Ectodermal cell (in vitro differentiated cells): ENCODE results near the gene ITSN1.

Experiments
- H3K27ac ChIP-seq: 2 replicates; pipeline ENCODE4 v1.7.0; 2013; ENCODE audit warnings: mild to moderate bottlenecking, low read depth, low read length; ENCODE audit not compliant: insufficient read depth, poor library complexity, severe bottlenecking
- H3K27me3 ChIP-seq: 2 replicates; pipeline ENCODE4 v1.7.0; 2013; ENCODE audit warnings: mild to moderate bottlenecking, low read length; ENCODE audit not compliant: insufficient read depth, control insufficient read depth, poor library complexity, severe bottlenecking
- H3K36me3 ChIP-seq: one replicate; pipeline ENCODE4 v1.7.0; 2013; ENCODE audit warnings: low read length; ENCODE audit not compliant: control insufficient read depth, insufficient read depth
- H3K4me1 ChIP-seq: one replicate; pipeline ENCODE4 v1.7.0; 2013; ENCODE audit warnings: low read length; ENCODE audit not compliant: control insufficient read depth, insufficient read depth
- H3K4me3 ChIP-seq: 2 replicates; pipeline ENCODE4 v1.7.0; 2013; ENCODE audit warnings: low read depth, low read length, control low read depth; ENCODE audit not compliant: insufficient read depth
- H3K9me3 ChIP-seq: 2 replicates; pipeline ENCODE4 v1.7.0; 2013; ENCODE audit warnings: mild to moderate bottlenecking, low read length, moderate library complexity; ENCODE audit not compliant: control insufficient read depth
- WGBS, 2 experiments: methylation state at CpG; one replicate each; pipeline ENCODE4 v1.1.7; 2013; ENCODE audit warnings: missing lambda C conversion rate in 2 of 2; 5-methylcytosine and 5-hydroxymethylcytosine counted together

Gene ITSN1

DNA sequence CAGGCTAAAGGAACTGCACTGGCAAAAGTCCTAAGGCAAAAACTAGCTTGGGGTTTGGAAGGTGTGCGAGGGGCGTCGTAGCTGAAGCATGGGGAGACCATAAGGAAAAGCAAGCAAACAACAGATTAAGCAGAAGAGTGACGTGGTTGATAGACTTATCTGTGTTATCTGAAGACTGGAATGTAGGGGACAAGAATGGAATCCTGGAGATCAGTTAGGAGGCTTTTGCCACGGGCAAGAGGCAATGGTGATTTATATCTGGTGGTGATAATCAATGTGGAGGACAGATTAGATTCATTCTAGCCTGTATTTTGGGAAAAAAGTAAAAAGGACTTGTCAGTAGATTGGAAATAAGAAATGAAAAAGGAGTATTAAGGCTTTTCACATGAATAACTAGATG lies 97.4 kb downstream of the ITSN1 start:
- H3K27me3 ChIP-seq = no peaks in the 10 kb centered on the region
- no peak overlapping the region for H3K27ac ChIP-seq
- 94 to 95% methylated on average over 5 of the region's 5 CpGs for WGBS, 2 experiments
- H3K36me3 ChIP-seq = peaks cover 6% of the 10 kb centered on the region
- H3K9me3 ChIP-seq = no peaks in the 10 kb centered on the region
- no peak overlapping the region for H3K4me3 ChIP-seq
- H3K4me1 ChIP-seq = no peaks in the 10 kb centered on the region

DNA sequence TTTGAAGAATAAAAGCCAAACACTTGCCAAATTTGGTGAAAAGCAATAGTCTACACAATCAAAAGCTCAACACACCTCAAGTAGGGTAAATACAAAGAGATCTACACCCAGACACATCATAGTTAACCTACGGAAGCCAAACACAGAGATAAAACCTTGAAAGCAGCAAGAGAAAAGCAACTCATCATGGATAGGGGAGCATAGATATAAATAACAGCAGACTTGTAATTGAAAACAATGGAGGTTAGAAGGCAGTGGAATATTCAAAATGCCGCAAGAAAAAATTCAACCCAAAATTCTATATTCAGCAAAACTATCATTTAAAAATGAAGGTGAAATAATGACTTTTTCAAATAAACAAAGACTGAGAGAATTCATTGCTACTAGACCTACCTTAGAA lies 105.1 kb downstream of the ITSN1 start:
- WGBS, 2 experiments = 100% methylated on average over 1 of the region's 2 CpGs; no CpG with 5 or more reads in 1 of the 2 experiments
- Histone ChIP-seq H3K27ac (no peak overlapping the region), H3K36me3 (peaks cover 17% of the 10 kb centered on the region), H3K4me3 (no peak overlapping the region), H3K9me3 (no peaks in the 10 kb centered on the region), H3K4me1 (no peaks in the 10 kb centered on the region), H3K27me3 (no peaks in the 10 kb centered on the region)

DNA sequence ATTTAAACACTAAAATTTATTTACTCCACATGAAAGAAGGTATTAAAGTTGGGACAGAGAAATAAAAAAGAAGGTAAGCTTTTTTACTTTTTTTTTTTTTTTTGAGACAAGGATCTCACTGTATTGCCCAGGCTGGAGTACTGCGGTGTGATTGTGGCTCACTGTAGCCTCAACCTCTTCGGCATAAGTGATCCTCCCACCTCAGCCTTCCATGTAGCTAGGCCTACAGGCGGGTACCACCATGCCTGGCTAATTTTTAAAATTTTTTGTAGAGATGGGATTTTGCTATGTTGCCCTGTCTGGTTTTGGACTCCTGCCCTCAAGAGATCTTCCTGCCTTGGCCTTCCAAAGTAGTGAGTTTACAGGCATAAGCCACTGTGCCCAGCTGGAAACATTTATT lies 106.6 kb downstream of the ITSN1 start:
- Histone ChIP-seq H3K27ac (no peak overlapping the region), H3K4me3 (no peak overlapping the region), H3K9me3 (no peaks in the 10 kb centered on the region), H3K4me1 (no peaks in the 10 kb centered on the region), H3K36me3 (peaks cover 17% of the 10 kb centered on the region), H3K27me3 (no peaks in the 10 kb centered on the region)
- WGBS, 2 experiments = 94 to 98% methylated on average over 2 to 3 of the region's 3 CpGs

DNA sequence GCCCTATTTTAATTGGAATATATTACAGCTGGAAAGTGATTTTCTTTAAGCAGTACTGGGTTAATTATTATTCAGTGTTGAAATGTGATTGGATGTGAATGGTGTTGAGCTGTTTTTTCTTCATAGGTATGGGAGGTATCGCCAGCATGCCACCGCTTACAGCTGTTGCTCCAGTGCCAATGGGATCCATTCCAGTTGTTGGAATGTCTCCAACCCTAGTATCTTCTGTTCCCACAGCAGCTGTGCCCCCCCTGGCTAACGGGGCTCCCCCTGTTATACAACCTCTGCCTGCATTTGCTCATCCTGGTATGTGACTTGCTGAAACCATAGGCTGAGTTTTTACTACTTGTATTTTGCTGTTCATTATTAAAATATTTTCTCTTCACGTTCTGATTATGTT lies 107.7 kb downstream of the ITSN1 start:
- Histone ChIP-seq H3K9me3 (no peaks in the 10 kb centered on the region), H3K4me3 (no peak overlapping the region), H3K36me3 (peaks cover 13% of the 10 kb centered on the region), H3K27ac (no peak overlapping the region), H3K4me1 (no peaks in the 10 kb centered on the region), H3K27me3 (no peaks in the 10 kb centered on the region)
- 89 to 93% methylated on average over 3 of the region's 4 CpGs for WGBS, 2 experiments

DNA sequence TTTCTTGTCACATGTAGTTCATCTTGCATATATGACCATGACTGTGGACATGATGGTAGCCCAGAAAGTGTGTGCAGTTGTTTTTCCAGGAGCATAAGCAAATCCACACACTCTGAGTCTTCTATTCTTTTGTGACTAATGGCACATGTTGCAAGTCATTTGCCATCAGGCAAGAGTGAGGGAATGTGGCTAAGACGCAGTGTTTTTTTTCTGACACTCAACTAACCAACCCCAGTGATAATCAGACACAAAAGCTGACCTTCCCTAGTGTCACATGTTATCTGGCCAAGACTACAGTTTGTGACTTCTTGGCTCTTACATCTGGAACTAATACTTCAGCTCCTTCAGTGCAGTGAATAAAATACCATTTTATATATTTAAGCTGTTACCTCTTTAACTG lies 108.8 kb downstream of the ITSN1 start:
- Histone ChIP-seq H3K9me3 (no peaks in the 10 kb centered on the region), H3K4me1 (no peaks in the 10 kb centered on the region), H3K36me3 (peaks cover 8% of the 10 kb centered on the region), H3K4me3 (no peak overlapping the region), H3K27ac (no peak overlapping the region), H3K27me3 (no peaks in the 10 kb centered on the region)
- 88 to 89% methylated on average over 1 of the region's 1 CpG for WGBS, 2 experiments

- H3K9me3 ChIP-seq = no peaks in the 10 kb centered on the region
- H3K36me3 ChIP-seq = peaks cover 7% of the 10 kb centered on the region
- H3K27ac ChIP-seq = no peak overlapping the region
- no peaks in the 10 kb centered on the region for H3K27me3 ChIP-seq
- H3K4me1 ChIP-seq = no peaks in the 10 kb centered on the region
- no peak overlapping the region for H3K4me3 ChIP-seq
Observed at GRCh38 chr21:33751533-33751932, 109.2 kb downstream of the ITSN1 start.

DNA sequence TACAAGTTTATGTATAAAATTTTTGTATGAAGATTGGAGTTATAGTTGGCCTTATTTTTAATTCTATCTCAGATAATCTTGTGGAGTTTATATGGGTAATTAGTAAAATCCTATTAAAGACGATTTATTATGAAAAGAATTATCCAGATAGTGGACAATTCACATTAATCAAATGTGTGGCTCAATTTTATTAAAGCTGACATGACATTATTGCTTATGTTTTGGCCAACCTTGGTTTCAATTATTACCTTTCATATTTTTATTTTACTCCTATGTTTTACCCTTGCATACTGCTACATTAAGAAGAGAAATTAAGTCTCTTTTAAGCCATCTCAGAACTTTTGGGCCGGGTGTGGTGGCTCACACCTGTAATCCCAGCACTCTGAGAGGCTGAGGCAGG lies 110.0 kb downstream of the ITSN1 start:
- no peak overlapping the region for H3K4me3 ChIP-seq
- H3K36me3 ChIP-seq = peaks cover 7% of the 10 kb centered on the region
- H3K9me3 ChIP-seq = no peaks in the 10 kb centered on the region
- 85 to 97% methylated on average over 1 to 2 of the region's 2 CpGs for WGBS, 2 experiments
- no peaks in the 10 kb centered on the region for H3K27me3 ChIP-seq
- H3K27ac ChIP-seq = no peak overlapping the region
- no peaks in the 10 kb centered on the region for H3K4me1 ChIP-seq

GRCh38 chr21:33753886-33754285 lies 111.6 kb downstream of the ITSN1 start:
- no peak overlapping the region for H3K27ac ChIP-seq
- no peaks in the 10 kb centered on the region for H3K4me1 ChIP-seq
- no peak overlapping the region for H3K4me3 ChIP-seq
- H3K36me3 ChIP-seq = peaks cover 13% of the 10 kb centered on the region
- no peaks in the 10 kb centered on the region for H3K9me3 ChIP-seq
- H3K27me3 ChIP-seq = no peaks in the 10 kb centered on the region
- 95 to 100% methylated on average over 1 of the region's 1 CpG for WGBS, 2 experiments

DNA sequence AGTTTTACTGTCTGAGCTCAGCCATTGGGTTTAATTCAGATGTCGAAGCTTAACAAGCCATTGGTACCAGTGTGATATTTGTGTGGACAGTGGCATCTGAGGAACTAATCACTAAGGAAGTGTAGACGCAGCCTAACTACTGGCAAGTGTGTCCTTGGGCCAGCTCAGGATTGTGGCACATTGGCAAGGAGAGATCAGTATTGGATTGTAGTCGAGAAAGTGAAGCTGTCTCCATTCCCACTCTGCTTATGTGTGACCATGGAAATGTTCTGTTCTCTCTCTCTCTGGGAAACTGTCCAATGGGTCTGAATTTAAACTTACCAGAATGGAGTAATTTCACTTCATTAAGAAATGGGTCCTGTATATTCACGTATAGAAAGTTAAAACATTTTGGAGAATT lies 112.2 kb downstream of the ITSN1 start:
- H3K4me1 ChIP-seq = no peaks in the 10 kb centered on the region
- H3K4me3 ChIP-seq = no peak overlapping the region
- peaks cover 13% of the 10 kb centered on the region for H3K36me3 ChIP-seq

GRCh38 chr21:33755354-33755753 lies 113.1 kb downstream of the ITSN1 start:
- 100% methylated on average over 1 of the region's 1 CpG for WGBS, 2 experiments

More for the DNA sequence above, 112.2 kb downstream of the ITSN1 start:
- 97% methylated on average over 3 to 4 of the region's 4 CpGs for WGBS, 2 experiments
- H3K27me3 ChIP-seq = no peaks in the 10 kb centered on the region
- H3K9me3 ChIP-seq = no peaks in the 10 kb centered on the region
- no peak overlapping the region for H3K27ac ChIP-seq

More at GRCh38 chr21:33755354-33755753, 113.1 kb downstream of the ITSN1 start:
- H3K36me3 ChIP-seq = peaks cover 10% of the 10 kb centered on the region
- H3K4me1 ChIP-seq = no peaks in the 10 kb centered on the region
- no peaks in the 10 kb centered on the region for H3K9me3 ChIP-seq
- H3K4me3 ChIP-seq = no peak overlapping the region
- H3K27ac ChIP-seq = no peak overlapping the region
- no peaks in the 10 kb centered on the region for H3K27me3 ChIP-seq
